Stomach (tissue), 4 donors: Measurements from ENCODE around the gene IDI1.

Source experiments
- CTCF ChIP-seq, 7 experiments: fragments of 450-650 bp in 4 of 7; fragments of 200-600 bp in 3 of 7; sonication (generic) in 3 of 7; IDR thresholded peaks; one replicate each; pipeline ENCODE4 v1.5.1; 2016 to 2019; ENCODE audit warnings: antibody characterized with exemption in 7 of 7, control low read depth in 2 of 7, mild to moderate bottlenecking in 1 of 7
- POLR2A ChIP-seq, 4 donors: fragments of 450-650 bp; IDR thresholded peaks; one replicate each; pipeline ENCODE4 v1.6.1; 2016; ENCODE audit warnings: antibody characterized with exemption in 4 of 4, control low read depth in 2 of 4, mild to moderate bottlenecking in 1 of 4, moderate library complexity in 1 of 4

- TF ChIP-seq CTCF (IDR thresholded peaks at IDR 0.05): no peak
- no peak for TF ChIP-seq POLR2A (IDR thresholded peaks at IDR 0.05)
These were observed 41.3 kb downstream of the IDI1 start for GRCh38 chr10:1007583-1007982.
